Fibroblast of skin of left biceps (primary cell): Measurements from ENCODE around the gene IL2.
A peak's percentile ranks its signal among the peaks of the same experiment; 100 is the strongest.

ENCODE experiments used
- DNase-seq, 2 experiments: peaks; one replicate each; pipeline ENCODE4 v3.0.0-alpha.2; 2013; ENCODE audit warnings: low read depth in 2 of 2

The IL2 gene

DNA sequence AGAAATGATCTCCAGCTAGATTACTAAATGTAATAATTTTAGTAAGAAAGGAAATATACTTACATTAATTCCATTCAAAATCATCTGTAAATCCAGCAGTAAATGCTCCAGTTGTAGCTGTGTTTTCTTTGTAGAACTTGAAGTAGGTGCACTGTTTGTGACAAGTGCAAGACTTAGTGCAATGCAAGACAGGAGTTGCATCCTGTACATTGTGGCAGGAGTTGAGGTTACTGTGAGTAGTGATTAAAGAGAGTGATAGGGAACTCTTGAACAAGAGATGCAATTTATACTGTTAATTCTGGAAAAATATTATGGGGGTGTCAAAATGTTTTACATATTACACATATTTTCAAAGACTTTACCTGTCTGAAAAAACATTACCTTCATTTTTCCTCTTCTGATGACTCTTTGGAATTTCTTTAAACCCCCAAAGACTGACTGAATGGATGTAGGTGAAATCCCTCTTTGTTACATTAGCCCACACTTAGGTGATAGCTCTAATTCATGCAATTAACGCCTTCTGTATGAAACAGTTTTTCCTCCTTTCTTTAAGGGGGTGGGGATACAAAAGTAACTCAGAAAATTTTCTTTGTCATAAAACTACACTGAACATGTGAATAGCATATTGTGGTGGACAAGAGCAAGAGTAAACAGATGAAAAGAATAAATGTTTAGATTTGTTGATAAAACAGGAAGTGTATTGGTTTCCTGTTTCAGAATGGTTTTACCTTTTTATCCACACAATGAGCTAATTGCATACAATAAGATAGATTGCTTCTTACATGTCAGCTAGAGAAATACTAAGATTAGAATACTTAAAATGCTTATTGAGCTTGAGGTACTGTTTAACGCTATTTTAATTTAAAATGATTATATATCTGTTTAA is at the start of gene IL2:
Gene IL2 (minus strand): TSS at position 495 of the 886 bp plus-strand sequence. CDS start 285 bp downstream, at position 210.
- no peak for DNase-seq

- no peak for DNase-seq
Observed at GRCh38 chr4:122503214-122503613, 46.7 kb upstream of the IL2 start.

GRCh38 chr4:122500852-122501501 is 44.5 kb upstream of the IL2 start:
- no peak for DNase-seq

DNA sequence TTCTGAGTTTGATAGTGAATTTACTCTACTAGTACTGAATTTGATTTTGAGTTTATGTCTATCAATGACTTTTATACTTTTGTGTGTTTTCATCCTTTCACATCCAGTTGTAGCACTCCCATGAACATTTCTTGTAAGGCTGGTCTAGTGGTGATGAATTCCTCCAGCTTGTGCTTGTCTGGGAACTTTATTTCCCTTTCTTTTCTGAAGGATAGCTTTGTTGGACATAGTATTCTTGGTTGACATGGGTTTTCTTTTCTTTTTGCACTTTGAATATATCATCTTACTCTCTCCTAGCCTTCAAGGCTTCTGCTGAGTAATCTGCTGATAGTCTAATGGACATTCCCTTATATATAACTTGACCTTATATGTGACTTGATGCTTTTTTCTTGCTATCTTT is 32.5 kb upstream of the IL2 start:
- no peak for DNase-seq

- DNase-seq: no peak
Observed at GRCh38 chr4:122483481-122483880, 27.0 kb upstream of the IL2 start.

- DNase-seq: no peak
Observed at GRCh38 chr4:122481766-122482405, 25.4 kb upstream of the IL2 start.

- no peak for DNase-seq
Observed at GRCh38 chr4:122480655-122481487, 24.3 kb upstream of the IL2 start.

DNA sequence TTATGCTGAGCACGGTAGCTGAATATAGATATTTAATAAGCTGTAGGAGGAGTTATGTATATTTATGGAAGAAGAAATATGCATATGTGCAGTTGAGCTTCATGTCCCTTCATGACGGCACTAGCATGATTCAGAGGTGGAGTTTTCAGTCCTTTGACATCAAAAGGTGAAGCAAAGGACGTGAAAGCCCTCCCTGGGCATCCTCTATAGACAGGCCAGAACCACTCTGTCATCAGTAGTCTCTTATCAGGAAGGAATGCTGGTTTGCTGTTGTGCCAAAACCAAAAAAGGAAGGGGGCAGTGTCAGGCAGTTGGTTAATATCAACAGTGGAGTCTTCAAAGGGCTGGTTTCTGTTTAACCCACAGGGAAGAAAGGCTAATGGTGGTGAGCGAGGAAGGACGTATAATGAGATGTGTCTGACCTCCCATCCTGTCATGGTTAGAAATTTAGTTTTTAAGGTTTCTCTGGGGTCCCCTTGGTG is 23.5 kb upstream of the IL2 start:
- DNase-seq: no peak

DNA sequence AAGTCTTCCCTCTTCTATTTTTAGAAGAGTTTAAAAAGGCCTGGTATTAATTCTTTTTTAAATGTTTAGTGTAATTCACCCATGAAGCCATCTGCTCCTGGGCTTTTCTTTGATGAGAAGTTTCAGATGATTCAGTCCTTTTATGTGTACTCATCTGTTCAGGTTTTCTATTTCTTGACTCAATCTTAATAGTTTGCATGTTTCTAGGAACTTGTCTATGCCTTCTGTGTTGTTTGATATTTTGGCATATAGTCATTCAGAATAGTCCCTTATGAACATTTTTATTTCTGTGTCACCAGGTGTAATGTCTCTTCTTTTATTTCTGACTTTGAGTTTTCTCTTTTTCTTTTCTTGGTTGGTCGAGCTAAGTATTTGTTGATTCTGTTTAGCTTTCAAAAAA is 20.2 kb upstream of the IL2 start:
- DNase-seq: no peak

DNA sequence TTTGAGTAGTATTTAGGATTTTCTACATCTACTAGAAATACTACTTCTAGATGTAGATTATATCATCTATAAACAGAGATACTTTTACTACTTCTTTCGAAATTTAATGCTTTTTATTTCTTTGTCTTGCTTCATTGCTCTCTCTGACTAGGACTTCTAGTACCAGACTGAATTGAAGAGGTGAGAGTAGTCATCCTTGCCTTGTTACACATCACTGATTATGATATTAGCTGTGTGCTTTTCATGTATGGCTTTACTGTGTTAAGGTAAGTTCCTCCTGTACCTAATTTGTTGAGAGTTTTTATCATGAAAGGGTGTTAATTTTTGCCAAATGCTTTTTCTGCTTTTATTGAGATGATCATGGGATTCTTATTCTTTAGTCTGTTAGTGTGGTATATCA is 19.6 kb upstream of the IL2 start:
- DNase-seq: no peak

- DNase-seq: no peak
Observed at GRCh38 chr4:122475233-122475632, 18.7 kb upstream of the IL2 start.

DNA sequence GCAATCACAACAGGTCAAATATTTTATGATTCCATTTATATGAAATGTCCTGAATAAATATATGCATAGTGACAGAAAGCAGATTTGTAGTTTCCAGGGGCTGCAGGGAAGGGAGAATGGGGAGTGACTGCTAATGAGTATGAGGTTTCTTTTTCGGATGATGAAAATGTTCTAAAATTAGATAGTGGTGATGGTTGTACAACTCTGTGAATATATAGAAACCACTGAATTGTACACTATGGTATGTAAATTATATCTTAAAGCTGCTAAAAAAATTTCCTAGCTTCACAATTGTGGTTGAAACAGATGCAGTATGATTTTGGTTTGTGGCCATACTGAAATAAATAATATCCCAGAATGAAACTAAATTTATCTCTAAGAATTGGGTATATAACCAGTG is 12.9 kb upstream of the IL2 start:
- DNase-seq: no peak

GRCh38 chr4:122458625-122459024 is 2.1 kb upstream of the IL2 start:
- no peak for DNase-seq

GRCh38 chr4:122453384-122453995 is 3.0 kb downstream of the IL2 start:
- no peak for DNase-seq

DNA sequence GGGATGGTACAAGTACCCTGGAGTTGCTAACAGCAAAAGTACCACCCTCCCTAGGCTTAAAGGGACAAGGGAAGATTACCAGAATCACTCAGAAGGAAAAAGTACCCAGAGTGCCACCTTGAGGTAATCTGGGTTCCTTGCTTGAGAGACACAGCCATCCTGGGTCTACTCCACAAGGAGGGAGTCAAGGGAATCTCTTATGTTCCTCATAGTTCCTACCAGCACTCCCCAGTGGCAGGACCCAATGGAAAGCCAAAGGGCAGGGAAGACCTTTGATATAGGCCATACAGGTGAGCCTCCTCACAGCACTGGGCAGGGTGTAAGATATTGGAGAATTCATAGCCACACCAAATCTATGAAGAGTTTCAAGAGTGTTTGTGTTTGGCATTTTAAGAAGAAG is 5.7 kb downstream of the IL2 start:
- no peak for DNase-seq

DNA sequence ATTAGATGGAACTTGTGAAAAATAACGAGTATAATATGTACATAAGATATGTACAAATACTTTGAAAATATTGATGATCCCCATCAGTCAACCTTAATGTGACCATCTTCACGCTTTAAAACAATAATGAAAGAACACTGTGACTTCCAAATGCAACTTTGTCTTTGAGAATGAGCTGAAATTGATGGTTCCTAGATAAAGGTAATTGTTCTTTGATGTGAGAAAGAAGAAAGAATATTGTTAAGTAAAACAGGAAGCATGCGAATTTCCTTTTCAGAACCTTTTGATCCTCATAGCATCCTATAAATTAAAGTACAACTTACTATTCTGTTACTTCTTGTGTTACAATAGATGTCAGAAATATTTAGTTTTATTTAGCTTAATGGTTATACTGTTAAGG is 22.2 kb downstream of the IL2 start:
- no peak for DNase-seq

- DNase-seq: no peak
Observed at GRCh38 chr4:122431351-122431750, 25.2 kb downstream of the IL2 start.

GRCh38 chr4:122423246-122423645 is 33.3 kb downstream of the IL2 start:
- peak; percentile 2 to 17 for DNase-seq

GRCh38 chr4:122412547-122412946 is 44.0 kb downstream of the IL2 start:
- DNase-seq: no peak

DNA sequence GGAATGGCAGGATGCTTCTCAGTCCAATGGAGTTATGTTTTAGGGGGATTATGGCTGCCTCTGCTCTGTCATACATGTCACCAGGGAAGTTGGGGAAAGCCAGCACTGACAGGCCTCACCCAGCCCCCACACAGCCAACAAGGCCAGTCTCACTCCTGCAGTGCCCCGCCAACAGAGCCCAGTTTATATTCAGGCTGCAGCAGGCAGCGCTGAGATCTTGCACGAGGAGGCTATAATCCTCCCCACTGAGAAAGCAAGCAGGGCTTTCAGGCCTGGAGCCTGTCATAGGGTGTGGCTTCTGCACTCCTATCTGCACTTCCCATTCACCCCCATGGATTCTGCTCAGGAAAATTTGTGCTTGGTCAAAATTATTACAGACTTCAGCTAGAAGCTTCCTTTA is 52.7 kb downstream of the IL2 start:
- no peak for DNase-seq
